NT2/D1 (cell line): ENCODE measurements around the gene NKAIN2.

Experiments used
- YY1 ChIP-seq: IDR thresholded peaks from 2 replicates; pipeline ENCODE4 v1.6.1; 2011; ENCODE audit not compliant: insufficient read length, insufficient read depth
- ZNF274 ChIP-seq: IDR thresholded peaks from 2 replicates; pipeline ENCODE4 v1.6.1; 2011; ENCODE audit warnings: mild to moderate bottlenecking, low read depth, low read length

DNA sequence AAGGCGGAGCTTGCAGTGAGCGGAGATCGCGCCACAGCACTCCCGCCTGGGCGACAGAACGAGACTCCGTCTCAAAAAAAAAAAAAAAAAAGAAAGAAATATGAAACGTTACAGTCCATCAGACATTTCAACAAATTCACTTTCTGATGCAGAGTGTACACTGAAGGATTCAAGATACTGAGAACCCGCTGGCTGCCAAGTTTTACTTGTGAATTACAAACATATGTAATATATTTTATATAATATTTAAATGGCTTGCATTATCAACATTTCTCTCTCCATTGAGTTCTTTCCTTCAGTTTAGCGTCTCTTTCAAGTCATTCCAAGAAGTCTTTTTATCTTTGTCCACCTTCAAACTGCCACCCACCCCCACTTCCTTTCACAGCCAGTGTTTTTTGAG is 917.7 kb downstream of the NKAIN2 start:
- no peak for TF ChIP-seq YY1
- no peak for TF ChIP-seq ZNF274
